OCI-LY3 (cell line): ENCODE measurements around the gene CLIP2.

Experiments
- CTCF ChIP-seq: fragments of 200-600, 300-600 bp; sonication (generic); IDR thresholded peaks from 2 replicates; pipeline ENCODE4 v1.5.1; 2014; ENCODE audit warnings: antibody characterized with exemption, low read length, low read depth
- EZH2phosphoT487 ChIP-seq: fragments of 200-600 bp; shearing (Covaris generic); IDR thresholded peaks from 2 replicates; pipeline ENCODE4 v1.6.1; 2018; ENCODE audit warnings: antibody characterized with exemption, mixed run types, low read depth

GRCh38 chr7:74351836-74352235 lies 62.6 kb downstream of the CLIP2 start:
- TF ChIP-seq CTCF (no peak), EZH2phosphoT487 (no peak)
